Measurements from ENCODE around the gene YPEL4.
A peak's percentile ranks its signal among the peaks of the same experiment; 100 is the strongest.

YPEL4 gene

DNA sequence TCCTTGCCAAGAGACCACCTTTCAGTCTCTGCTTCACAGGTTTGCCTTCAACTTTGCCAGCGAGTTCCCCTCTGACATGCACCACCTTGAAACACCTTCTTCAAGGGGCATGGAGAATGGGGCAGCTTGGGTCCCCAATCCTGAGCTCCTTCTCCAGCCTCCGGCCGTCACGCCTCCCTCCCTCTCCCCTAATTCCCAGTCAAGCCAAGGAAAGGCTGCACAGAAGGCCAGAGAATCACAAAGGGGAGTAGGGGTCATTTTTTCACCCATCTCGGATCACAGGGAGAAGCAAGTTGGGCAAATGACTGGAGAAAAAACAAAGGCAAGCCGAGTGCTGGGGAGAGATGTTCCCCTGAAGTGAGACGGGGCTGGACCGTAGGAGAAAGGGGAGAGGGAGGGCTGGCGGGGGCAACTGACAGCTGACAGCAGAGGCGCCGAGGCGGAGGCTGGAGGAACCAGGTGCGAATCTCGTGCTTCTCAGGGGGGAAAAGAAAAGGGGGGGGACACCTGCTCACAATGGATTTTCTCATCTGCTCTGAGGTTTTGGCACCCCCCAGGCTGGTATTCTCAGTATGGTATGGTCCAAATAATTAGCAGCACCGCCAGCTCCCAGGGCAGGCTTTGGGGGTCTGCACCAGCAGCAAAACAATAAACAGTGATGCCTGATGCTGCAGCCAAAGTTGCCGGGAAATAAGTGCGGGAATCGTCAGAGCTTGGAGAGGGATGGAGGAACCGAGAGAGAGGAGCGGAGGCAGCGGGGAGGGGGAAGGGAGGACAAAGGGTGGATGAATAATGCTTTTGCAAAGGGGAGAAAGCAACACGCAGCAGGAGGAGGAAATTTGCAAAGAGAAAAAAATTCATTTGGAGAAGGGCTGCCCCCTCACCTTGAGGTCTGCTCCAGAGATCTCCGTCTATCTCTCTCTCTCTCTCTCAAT lies 644 bp downstream of the YPEL4 start:
- DNase-seq, result no peak

DNA sequence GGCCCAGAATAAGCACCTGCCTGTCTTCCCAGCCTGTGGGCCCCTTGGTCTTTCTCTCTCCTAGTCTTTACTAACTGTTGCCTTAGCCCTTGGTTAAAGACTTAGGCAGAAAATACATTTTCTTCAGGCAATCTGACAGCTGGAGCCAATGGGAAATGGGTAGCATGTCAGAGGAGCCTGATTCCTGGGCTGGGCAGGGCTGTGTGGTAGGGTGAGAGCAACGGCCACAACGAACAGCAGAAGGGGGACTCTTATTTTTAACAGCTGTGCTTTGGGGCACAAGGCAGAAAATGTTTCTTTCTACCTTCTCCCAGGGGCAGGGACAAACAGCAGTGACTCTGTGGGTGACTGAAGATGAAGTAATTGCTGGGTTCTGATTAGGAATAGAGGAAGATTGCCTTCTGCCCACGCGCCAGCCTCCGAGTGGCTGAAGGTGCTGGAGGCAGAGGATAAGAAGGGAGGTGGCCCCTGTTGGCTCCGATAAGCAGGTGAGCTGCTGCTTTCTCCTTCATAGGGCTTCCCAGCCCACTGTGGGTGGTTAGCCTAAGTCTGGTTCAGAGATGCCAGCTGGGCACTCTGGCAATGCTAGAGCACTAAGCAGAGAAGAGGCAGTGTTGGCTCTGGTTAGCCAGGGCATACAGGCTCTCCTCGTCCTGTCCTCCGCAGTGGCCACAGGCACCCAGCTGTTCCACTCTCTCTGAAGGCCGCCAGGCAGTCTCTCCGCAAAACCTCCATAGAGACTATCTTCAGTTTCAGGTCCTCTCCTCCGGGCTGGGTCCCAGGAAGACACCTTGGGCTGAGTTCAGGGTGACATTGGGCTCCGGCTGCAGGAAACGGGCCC lies 1.5 kb downstream of the YPEL4 start:
- DNase-seq, result no peak

DNA sequence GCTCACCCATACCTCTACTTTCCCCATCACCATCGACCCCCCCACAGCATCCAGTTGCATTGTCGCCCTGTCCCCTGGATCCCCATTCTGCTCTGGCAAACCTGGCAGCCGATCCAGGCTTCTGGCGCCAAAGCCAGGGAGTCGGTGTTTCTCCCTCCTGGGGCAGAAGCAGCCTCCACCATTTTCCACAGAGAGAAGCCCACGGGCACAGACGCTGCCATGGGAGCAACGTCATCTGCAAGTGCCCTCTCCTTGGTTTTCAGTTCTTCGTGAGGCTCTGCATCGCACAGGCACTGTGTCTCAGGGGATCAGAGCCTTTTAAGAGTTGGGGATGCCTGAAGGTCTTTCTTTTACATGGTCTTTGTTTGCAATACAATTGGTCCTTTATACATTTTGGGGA lies 2.3 kb downstream of the YPEL4 start:
- DNase-seq, result no peak

DNA sequence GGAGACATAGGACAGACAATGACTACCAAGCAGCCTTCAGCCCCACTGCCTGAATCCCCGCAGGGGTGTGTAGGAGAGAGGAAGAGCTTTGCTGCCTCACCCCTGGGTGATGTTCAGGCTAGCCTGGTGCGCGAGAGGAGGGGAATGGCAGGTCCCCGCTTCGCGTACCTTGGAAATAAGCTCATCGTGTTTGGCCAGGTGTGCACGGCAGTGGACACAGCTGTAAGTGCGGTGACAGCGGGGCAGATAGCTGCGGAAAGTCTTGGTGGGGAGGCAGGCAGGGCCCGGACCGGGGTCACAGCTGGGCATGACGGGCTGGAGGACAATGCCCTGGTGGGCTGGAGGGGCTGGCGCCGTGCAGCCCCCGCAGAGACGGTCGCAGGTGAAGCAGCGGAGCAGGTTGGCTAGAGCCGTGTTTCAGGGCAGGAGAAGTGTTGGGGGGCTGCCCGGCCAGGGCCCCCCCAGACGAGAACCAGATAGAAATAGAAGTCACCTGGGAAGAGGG lies 2.9 kb downstream of the YPEL4 start:
- no peak for DNase-seq

GRCh38 chr11:57646194-57646798 lies 3.4 kb downstream of the YPEL4 start:
- no peak for DNase-seq

DNA sequence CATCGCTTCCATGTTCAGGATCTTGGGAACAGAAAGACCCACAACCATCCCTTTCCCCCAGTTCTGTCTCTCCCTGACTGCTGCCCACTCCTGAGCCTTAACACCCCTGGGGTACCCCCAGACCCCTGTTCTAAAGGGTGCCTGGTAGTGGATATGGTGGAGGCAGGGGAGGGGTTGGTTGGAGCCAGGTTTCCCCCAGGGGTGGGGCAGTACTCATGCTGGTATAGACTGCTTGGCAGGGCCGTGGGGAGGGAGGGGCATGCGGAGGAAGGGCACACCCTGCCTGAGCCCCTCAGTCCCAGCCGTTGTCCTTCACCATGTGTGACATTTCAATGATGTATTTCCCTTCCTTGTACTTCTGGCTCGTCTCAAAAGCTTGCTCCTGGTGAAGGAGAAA lies 4.0 kb downstream of the YPEL4 start:
- DNase-seq, result no peak

DNA sequence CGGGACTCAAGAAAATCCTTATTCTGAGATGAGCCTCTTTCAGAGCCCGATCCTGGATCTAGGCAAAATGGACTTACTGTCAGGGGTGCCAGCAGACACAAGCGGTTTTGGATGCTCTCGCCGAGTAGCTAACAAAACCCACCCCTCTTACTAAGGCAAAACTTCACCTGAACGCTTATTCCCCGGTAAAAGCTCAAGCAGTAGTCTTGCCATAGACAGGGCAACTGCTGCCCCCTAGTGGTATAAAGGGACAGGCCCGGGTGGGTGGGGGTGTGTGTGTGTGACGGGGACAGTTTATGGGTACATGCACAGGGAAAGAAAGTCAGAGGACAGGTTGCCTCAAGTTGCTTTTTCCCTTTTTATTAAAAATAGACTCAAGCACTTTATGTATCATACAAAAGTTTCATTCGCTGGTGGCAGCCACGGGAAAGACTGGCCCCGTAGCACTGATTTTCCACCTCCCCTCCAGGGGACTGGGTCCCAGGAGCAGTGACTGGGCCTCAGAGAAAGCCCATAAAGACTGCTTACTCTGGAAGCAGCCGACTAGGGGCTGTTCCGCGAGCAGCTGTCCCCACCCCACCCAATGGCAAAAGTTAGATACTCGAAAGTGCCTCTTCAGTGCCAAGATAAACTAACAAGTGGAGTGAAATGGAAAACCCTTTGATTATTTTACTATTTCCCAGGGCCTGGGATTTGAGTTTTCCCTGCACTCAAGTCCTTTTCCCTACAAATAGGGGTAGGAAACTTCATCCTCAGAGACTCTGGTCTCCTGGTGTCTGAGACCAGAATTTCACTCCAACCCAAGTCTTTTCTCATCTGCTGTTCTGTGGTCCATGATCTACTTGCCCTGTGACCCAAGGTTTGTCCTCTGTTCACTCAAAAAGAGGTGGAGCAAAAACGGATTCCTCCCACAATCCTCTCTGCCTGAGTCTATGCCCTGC lies 4.7 kb downstream of the YPEL4 start:
- no peak for DNase-seq

DNA sequence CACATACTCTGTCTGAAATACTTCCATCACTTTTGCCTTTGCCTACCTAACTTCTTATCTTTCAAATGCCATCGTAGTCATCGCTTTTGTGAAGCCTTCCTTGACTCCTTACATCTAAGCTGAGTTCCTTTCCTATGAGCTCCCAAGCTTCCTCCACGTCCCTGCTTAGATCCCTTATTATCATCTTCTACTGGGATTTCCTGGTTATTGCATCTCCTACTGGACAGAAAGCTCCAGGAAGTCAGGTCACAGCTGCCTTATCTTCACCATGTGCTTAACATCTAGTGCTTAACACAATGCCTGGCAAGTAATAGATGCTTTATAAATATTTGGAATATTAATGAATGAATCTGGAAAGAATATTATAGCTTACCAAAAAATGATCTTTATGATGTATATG lies 5.9 kb downstream of the YPEL4 start:
- DNase-seq, result no peak

DNA sequence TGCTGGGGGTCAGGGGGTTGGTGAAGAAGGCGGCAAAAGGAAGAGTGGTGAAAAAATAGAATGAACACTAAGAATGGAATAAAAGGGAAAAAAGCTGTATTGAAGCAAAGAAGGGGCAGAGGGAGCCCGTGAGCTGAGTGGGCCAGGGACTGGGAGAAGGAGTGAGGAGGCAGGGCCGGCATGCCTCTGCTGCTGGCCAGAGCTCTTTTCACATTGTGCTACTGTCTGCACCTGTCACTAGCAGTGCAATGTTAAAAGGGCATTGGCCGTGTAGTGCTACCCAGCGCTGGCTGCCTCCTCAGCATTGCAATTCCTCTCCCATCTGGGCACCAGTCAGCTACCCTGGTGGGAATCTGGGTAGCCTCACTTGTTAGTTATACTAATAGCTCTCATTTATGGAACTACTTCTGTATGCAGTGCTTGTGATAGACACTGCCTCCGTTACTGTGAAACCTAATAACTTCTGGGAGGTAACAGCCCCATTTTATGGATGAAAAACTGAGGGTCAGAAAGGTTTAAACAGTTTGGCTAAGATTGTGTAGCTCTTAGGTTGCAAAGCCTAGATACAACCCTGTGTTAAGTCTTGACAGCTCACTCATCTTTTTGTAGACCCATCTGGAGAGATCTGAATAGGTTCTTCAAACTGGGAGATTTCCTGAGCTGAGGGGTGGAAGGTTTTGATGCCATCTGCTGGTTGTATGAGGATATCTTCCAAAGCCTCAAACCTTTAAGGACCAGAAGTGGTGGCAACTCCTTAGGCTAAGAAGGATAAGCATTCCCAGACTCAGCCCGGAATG lies 8.5 kb downstream of the YPEL4 start:
- DNase-seq, result no peak

- no peak for DNase-seq
Measured at GRCh38 chr11:57640068-57640800, 9.5 kb downstream of the YPEL4 start.

- no peak for DNase-seq
Measured at GRCh38 chr11:57639321-57640067, 10.2 kb downstream of the YPEL4 start.

DNA sequence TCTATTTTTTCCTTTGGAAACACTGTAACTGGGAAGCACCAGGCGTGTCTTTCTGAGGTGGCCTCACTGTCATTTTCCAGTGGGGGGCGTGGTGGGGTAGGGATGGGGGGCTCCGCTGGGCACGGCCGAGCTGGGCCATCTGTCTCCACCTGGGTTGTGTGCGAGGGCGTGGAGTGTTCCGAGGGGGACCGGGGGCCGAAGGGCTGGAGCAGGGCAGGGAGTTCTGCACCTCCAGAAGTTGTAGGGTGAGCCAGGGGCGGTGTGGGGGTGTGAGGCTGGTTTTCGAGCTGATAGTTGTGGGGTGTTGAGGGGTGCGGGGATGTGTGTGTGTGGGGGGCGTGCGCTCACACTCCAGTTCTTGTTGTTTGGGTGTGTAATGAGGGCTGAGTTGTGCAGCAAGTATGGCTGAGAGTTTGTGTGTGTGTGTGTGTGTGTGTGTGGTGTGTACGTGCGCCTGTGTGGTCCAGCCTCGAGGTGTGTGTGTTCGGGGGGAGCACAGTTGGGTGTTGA lies 10.8 kb downstream of the YPEL4 start:
- DNase-seq, result no peak

DNA sequence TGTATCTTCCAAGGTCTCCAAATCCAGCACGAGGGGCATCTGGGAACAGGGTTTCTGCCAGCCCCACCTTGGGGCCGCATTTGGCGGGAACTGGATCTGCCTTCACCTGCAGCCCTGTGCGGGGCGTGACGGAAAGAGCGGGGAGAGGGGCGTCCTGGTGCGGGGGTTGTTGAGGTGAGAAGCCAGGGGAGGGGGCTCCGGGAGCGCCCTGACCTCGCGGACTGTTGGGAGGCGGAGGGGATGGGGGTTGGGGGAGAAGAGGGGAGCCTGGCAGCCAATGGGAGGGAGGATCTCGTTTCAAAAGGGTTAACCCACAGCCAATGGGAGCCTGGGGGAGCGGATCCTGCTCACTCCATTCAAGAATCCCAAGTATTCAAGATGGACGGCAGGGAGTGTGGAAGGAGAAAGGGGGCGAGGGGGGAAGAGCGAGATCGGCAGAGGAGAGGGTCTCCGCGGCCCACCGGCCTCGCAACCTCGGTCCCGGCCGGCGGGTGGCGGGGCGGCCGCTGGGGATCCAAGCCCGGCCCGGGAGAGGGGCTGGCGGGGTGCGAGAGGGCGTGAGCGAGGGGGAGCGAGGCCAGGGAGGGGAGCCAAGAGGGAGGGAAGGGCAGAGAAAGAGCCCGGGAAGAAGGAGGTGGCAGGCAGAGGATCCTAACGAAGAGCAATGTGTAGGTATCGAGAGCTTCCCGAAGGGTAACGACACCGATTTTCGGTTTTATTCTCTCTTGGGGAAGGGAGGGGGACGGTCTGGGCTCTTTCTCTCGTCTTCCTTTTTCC lies 11.5 kb downstream of the YPEL4 start:
- DNase-seq, result peak; percentile 74

GRCh38 chr11:57637626-57638004 lies 12.1 kb downstream of the YPEL4 start:
- DNase-seq, result no peak

- DNase-seq, result no peak
Measured at GRCh38 chr11:57635246-57635645, 14.5 kb downstream of the YPEL4 start.

- no peak for DNase-seq
Measured at GRCh38 chr11:57634311-57634710, 15.4 kb downstream of the YPEL4 start.

DNA sequence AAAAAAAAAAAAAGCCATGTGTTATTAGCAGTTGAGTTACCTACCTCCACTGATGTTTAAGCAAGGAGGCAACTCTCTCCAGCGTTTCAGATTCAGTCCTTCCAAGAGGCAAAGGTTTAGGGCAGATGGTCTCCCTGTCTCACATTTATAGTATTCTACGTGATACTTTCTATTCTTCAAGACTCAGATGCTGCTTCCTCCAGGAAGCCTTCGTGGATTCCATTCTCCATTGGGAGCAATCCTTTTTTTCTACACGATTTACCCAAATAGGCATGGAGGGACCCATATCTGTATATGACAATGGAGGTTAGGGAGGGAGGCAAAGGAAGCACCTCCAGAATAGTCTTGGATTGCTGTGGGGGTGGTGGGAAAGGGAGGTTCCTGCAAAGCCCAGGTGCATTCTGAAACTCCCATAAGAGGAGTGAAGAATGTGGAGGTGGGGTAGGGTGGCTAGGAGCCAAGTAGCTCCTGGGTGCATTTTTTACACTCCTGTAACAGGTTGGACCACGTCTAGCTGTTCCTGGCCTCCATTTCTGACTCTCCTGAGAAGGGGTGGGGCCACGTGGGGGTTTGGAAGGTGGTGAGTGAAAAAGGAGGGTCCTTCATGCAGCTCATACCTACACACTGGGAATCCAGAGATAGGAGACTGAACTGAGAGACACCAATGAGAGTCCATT lies 16.2 kb downstream of the YPEL4 start:
- DNase-seq, result no peak

DNA sequence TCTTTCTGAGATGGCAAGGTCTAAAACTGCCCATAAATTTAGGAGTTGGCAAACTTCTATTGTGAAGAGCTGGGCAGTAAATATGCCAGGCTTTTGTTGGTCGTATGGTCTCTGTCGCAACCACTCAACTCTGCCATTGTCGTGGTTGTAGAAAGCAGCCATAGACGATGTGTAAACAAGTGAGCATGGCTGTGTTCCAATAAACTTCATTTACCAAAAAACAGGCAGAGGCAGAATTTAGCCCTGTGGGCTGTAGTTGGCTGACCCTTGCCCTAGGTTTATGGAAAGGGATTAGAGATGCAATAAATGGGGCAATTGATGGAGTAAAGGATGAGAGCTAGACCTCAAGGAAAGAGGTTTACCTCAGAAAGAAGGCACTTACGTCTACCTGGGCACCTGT lies 17.6 kb downstream of the YPEL4 start:
- DNase-seq, result no peak
